HUDEP-2 (cell line): ENCODE measurements around the gene MYOM1.
A peak's percentile ranks its signal among the peaks of the same experiment; 100 is the strongest.
"Not testable (repeated sequence)": the region's sequence is repeated elsewhere in the genome, so short reads cannot be mapped to it uniquely, and the experiment has no call there.

ENCODE experiments used
- DNase-seq, 76 experiments: peaks; one replicate each; lab custom pipeline; 2025; ENCODE audit not compliant: unreplicated experiment in 76 of 76; lab: John Stamatoyannopoulos, UW

MYOM1 gene

DNA sequence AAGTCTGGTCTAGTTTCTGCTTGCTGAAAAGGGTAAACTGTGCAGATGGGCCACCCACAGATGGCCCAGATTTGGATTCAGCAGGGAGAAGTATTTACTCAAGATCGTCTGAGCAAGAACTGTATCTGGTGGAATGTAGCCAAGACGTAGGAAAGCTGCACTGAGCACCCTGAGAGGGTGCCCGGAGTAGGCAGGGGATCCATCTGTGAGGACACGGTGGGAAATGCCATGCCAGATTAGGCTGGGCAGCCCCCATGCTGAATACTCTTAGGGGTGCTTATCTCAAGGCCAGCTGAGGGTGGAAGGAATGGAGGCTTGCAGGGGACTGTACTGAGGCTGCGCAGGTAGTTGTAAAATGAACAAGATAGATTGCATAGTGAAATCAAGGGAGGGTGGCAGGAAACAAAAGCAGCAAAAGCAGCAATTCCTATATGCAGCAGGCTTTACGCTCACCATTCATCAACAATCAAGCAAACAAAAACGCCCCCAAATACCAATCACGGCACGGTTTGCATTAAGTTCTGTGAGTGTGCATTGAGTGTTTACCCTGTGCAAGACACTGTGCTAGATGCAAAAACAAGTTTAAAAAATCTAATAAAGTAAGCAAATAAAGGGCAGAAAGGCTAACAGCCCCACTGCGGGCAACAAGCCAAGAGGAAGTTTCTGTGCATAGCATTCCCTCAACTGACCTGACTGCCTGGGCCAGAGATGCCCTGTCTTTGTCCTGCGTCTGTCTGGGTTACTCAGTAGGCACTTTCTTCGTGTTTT, 174.7 kb downstream of the MYOM1 start:
- DNase-seq: no peak

DNA sequence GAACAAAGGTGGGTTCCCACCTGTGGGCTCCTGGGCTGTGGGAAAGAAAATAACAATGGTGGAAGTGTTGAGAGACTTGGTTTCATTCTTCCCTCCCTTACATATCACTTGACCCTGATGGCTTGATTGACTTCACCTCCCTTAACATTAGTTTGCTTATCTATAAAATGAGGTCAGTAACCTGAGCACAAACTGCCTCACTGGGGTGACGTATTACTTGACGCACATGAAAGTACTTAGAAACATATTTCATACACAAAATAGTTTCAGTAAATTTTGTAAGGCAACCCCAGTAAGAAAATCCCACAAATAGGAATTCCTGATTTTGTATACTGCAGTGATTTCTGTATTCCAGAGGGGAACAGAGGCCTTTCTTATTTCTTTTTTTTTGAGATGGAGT, 177.4 kb downstream of the MYOM1 start:
- DNase-seq: no peak

GRCh38 chr18:3041843-3042242, 177.9 kb downstream of the MYOM1 start:
- no peak for DNase-seq

- DNase-seq: no peak
Measured at GRCh38 chr18:3040881-3041280, 178.9 kb downstream of the MYOM1 start.

DNA sequence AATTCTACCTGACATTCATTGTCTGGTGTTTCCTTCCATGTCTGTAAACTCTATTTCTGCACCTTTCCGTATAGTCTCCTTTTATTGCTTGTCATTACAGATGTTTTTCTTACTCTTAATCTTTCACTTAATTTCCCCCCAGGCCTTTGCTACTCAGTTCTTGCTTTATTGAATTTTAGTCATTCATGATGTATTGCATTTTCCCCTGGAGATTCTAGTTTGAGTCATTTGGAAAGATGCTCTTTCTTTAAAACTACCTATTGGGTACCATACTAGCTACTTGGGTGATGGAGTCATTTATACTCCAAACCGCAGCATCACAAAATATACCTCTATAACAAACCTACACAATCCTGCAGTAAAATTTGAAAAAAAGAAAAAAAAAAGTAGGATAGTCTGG, 179.6 kb downstream of the MYOM1 start:
- DNase-seq: no peak

DNA sequence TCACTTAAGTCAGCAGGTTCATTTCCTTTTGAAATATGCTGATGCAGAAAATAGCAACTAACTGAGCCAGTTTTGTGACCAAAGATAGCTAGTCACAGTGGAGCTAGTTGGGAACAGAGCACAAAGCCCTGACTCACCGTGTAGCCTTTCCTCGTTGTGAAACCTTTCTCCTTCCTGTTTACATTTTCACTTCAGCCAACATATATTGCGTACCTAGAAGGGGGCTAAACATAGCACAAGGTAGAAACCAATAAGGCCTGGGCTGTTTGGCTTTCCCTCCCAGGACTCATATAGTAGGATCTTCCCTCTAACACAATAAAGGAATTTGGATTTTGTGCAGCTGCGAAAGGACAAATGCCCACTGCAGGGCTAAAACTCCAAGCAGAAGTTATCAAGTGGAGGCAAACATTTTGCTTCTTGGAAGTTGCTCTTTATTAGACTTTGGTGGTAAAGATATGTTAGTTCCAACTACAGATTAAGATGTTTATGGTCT, 182.3 kb downstream of the MYOM1 start:
- DNase-seq: no peak

DNA sequence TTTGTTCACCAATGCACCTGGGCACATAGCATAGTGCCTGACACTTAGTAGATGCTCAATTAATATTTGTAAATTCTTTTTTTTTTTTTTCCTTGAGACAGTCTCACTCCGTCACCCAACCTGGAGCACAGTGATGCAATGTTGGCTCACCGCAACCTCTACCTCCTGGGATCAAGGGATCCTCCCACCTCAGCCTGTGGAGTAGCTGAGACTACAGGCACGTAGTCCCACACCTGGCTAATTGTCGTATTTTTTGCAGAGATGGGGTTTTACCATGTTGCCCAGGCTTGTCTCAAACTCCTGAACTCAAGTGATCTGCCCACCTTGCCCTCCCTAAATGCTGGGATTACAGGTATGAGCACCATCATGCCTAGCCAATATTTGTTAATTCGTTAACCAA, 183.7 kb downstream of the MYOM1 start:
- no peak for DNase-seq

DNA sequence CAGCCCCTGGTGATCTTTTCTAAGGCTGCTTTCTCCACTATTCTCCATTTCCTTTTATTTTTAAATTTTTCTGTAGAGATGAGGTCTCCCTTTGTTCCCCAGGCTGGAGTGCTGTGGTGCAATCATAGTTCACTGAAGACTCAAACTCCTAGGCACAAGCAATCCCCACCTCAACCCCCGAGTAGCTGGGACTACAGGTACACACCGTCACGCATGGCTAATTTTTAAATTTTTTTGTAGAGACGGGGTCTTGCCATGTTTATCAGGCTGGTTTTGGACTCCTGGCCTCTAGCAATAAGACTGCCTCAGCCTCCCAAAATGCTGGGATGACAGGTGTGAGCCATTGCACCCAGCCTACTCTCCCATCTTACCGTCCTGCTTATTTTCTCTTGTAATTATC, 184.1 kb downstream of the MYOM1 start:
- no peak for DNase-seq

- no peak for DNase-seq
Measured at GRCh38 chr18:3032721-3033120, 187.0 kb downstream of the MYOM1 start.

DNA sequence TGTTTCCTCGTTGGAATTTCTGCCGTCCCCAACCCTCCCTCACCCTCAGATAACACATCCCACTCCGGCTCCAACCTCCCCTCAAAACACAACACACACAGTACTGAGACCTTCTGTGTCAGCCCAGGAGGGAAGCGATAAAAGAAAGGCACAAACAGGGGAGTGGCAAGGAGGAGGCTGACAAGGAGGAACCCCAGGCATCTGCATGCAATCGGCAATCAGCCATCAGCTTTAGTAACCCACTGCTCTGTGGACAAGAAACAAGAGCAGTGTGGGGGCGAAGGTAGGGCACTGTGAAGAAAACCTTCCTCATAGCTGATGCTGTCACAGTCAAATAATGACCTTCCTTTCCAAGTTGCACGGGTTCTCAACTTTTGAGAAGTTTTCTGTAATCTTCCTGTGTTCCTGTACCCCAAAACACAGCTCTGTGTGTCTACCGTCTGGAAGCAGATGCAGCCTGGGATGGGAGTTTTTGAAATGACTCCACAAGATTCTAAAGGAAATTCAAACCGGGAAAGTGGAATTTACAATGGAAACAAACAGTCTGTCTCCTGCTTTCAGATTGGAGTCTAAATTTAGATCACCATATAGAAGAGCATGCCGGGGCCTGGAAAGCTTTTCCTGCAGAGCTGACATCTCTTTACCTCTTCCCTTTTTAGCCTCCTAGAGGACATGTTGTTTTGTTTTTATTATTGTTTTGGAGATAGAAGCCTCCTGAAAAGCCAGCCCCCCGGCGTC, 190.4 kb downstream of the MYOM1 start:
- DNase-seq: peak in 3 of 76 experiments; percentile 8 to 28 (median 14)

DNA sequence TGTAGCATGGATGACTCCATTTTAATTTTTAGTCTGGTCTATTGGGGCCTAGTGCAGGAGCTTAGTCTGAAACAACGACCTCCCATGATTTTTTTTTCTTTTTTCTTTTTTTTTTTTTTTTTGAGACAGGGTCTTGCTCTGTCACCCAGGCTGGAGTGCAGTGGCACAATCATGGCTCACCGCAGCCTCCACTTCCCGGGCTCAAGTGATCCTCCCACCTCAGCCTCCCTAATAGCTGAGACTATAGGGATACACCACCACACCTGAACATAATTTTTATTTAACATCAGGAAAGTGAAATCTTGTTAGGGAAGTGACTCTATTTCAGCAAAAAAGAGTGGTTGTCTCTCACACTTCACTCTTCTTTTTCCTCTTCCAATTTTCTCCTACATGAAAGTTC, 191.7 kb downstream of the MYOM1 start:
- not testable (repeated sequence) for DNase-seq

GRCh38 chr18:3027370-3027891, 192.3 kb downstream of the MYOM1 start:
- DNase-seq: no peak

DNA sequence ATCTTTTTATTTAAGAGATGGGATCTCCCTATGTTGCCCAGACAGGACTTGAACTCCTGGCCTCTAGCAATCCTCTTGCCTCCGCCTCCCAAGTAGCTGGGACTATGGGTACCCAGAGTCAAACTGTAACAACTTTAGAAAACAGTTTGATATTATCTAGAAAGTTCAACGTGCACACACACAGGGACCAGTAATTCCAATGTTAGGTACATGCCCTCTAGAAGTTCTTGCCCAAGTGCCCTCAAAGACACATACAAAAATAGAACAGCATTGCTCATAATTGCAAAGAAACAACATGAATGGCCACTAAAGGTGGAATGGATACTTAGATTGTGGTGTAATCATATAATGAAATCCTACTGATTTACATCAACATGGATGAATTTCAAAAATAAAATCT, 194.2 kb downstream of the MYOM1 start:
- no peak for DNase-seq

DNA sequence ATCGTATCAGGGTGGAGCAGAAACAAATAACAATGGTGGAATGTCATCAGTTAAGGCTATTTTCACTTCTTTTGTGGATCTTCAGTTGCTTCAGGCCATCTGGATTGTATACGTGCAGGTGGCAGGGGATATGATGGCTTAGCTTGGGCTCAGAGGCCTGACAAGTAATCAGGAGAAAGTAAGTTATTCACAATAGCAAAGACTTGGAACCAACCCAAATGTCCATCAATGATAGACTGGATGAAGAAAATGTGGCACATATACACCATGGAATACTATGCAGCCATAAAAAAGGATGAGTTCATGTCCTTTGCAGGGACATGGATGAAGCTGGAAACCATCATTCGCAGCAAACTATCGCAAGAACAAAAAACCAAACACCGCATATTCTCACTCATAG, 196.2 kb downstream of the MYOM1 start:
- not testable (repeated sequence) for DNase-seq
